Osteoblast (primary cell): ENCODE data around the gene CMKLR1. TPM values are rescaled to one million over a fixed set of nuclear protein-coding genes. Genes with fewer than 3 reads are reported as not detected.

Experiments used
- DNase-seq: peaks from one replicate; pipeline ENCODE4 v3.0.0; 2011; ENCODE audit warnings: low spot score, mixed read lengths; ENCODE audit not compliant: insufficient read length; ENCODE audit errors: missing footprints
- H2AFZ ChIP-seq: 2 replicates; pipeline ENCODE4 v1.6.0; 2011; ENCODE audit warnings: mild to moderate bottlenecking, low read length
- H3K27ac ChIP-seq: 2 replicates; pipeline ENCODE4 v1.5.1; 2011; ENCODE audit warnings: mild to moderate bottlenecking, low read depth, low read length, moderate library complexity
- H3K27me3 ChIP-seq: 2 replicates; pipeline ENCODE4 v1.6.0; 2012; ENCODE audit warnings: mild to moderate bottlenecking, control low read depth, inconsistent platforms, low read length, moderate library complexity; ENCODE audit not compliant: insufficient read depth
- H3K36me3 ChIP-seq: 2 replicates; pipeline ENCODE4 v1.5.1; 2011; ENCODE audit warnings: mild to moderate bottlenecking, low read length, control low read depth, moderate library complexity; ENCODE audit not compliant: insufficient read depth
- H3K4me1 ChIP-seq: 2 replicates; pipeline ENCODE4 v1.5.1; 2011; ENCODE audit warnings: mild to moderate bottlenecking, low read length, control low read depth, moderate library complexity; ENCODE audit not compliant: insufficient read depth
- H3K4me2 ChIP-seq: 2 replicates; pipeline ENCODE4 v1.6.0; 2011; ENCODE audit warnings: mild to moderate bottlenecking, low read length; ENCODE audit not compliant: insufficient read depth
- H3K4me3 ChIP-seq: fragments of 200-600 bp; sonication (generic); 3 replicates; pipeline ENCODE4 v1.5.1; 2012; ENCODE audit warnings: mild to moderate bottlenecking, low read length, inconsistent platforms; ENCODE audit not compliant: insufficient read depth
- H3K79me2 ChIP-seq: 2 replicates; pipeline ENCODE4 v1.6.0; 2012; ENCODE audit warnings: mild to moderate bottlenecking, low read length, control low read depth, inconsistent platforms; ENCODE audit not compliant: insufficient read depth
- H3K9me3 ChIP-seq: 2 replicates; pipeline ENCODE4 v1.5.1; 2011; ENCODE audit warnings: low read depth, low read length, control low read depth
- H4K20me1 ChIP-seq: 2 replicates; pipeline ENCODE4 v1.6.0; 2012; ENCODE audit warnings: mild to moderate bottlenecking, low read length, control low read depth; ENCODE audit not compliant: insufficient read depth
- CTCF ChIP-seq: IDR thresholded peaks from 2 replicates; pipeline ENCODE4 v1.5.1; 2011; ENCODE audit warnings: mild to moderate bottlenecking, low read depth, low read length, moderate library complexity; ENCODE audit errors: extremely low read depth
- total RNA-seq: library from RNA; depleted of rRNA; stranded (reverse); fragments of >200 nt; gene quantifications from 2 replicates; pipeline ENCODE4 v1.2.3, GENCODE V29; 2012

Gene CMKLR1
- total RNA-seq, 1 donor: 9.8 TPM

GRCh38 chr12:108363165-108363564 lies 24.1 kb upstream of the CMKLR1 start:
- Histone ChIP-seq H3K9me3 (no peaks in the 10 kb centered on the region), H3K4me3 (no peak overlapping the region), H3K79me2 (no peaks in the 10 kb centered on the region), H2AFZ (no peak overlapping the region), H3K4me2 (no peak overlapping the region), H4K20me1 (no peaks in the 10 kb centered on the region), H3K27me3 (no peaks in the 10 kb centered on the region), H3K4me1 (peaks cover 24% of the 10 kb centered on the region), H3K36me3 (no peaks in the 10 kb centered on the region), H3K27ac (no peak overlapping the region)
- DNase-seq: no peak
- TF ChIP-seq CTCF: no peak

DNA sequence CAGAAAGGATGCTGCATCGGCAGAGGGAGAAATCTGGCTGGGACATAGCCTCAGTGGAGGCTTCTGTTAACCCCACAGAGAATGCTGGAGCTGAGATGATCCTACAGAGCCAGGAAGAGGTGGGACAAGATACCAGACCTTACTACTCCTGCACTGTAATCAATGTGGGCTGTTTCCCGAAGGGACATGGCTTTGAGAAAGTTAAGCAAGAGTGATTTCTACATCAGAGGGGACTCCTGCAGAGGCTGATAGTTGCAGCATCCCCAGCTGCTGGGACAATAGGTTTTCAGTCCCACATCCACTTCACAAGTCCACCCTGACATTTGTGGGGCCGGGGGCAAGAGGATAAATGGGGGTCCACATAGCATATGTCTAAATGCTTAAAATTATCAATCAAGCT lies 22.5 kb upstream of the CMKLR1 start:
- no peak for DNase-seq
- Histone ChIP-seq H4K20me1 (no peaks in the 10 kb centered on the region), H3K27ac (no peak overlapping the region), H3K79me2 (no peaks in the 10 kb centered on the region), H3K36me3 (no peaks in the 10 kb centered on the region), H3K9me3 (no peaks in the 10 kb centered on the region), H2AFZ (no peak overlapping the region), H3K27me3 (no peaks in the 10 kb centered on the region), H3K4me2 (no peak overlapping the region), H3K4me1 (peaks cover 18% of the 10 kb centered on the region), H3K4me3 (no peak overlapping the region)
- no peak for TF ChIP-seq CTCF

DNA sequence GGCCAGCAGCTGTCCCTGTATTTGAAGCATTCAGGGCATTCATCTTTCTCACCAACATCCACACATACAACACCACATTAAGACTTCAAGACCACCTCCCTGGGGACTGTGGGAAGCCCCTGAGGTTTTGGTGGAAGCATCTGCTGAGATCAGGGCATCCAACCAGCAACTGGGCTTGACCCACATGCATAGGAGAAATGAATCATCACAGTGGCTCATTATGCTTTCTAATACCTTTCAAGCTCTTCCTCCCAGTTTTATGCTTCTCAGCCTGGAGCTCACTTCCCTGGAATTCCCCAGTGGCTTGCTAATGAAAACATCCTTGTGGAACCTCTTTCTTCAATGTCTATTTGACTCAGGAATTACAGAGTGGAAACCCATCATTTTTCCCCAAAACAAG lies 21.4 kb upstream of the CMKLR1 start:
- Histone ChIP-seq H3K27ac (no peak overlapping the region), H3K9me3 (no peaks in the 10 kb centered on the region), H3K4me2 (peak overlapping the region; percentile 8), H3K27me3 (no peaks in the 10 kb centered on the region), H3K79me2 (no peaks in the 10 kb centered on the region), H3K36me3 (no peaks in the 10 kb centered on the region), H3K4me1 (peaks cover 18% of the 10 kb centered on the region), H3K4me3 (no peak overlapping the region), H4K20me1 (no peaks in the 10 kb centered on the region), H2AFZ (no peak overlapping the region)
- TF ChIP-seq CTCF: no peak
- peak; percentile 94 for DNase-seq

DNA sequence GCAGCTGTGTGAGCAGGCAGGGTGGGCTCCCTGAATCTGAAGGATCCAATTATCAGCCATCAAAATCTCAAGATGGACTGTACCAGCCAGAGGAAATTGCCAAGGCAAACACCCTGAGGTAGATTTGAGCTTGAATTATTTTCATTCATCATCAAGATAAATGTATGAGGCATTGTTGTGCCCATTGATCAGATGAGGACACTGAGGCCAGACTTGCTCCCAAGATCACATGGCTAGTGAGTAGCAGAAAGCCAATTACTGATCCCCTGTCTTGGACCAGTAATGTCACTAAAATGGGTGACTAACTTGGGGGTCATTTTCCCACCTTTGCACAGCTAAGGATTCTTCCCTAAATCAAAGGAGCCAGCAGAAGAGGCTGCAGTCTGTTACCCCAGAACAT lies 20.9 kb upstream of the CMKLR1 start:
- DNase-seq: no peak
- Histone ChIP-seq H4K20me1 (no peaks in the 10 kb centered on the region), H2AFZ (no peak overlapping the region), H3K4me1 (peaks cover 18% of the 10 kb centered on the region), H3K27me3 (no peaks in the 10 kb centered on the region), H3K36me3 (no peaks in the 10 kb centered on the region), H3K79me2 (no peaks in the 10 kb centered on the region), H3K4me3 (no peak overlapping the region), H3K9me3 (no peaks in the 10 kb centered on the region), H3K27ac (no peak overlapping the region), H3K4me2 (peak overlapping the region; percentile 8)
- TF ChIP-seq CTCF: no peak
